Neural progenitor cell (in vitro differentiated cells): Measurements from ENCODE around the gene FARP1.

Source experiments
- EZH2 ChIP-seq: fragments of 200-600 bp; sonication (generic); IDR thresholded peaks from 2 replicates; pipeline ENCODE4 v1.6.1; 2017; ENCODE audit warnings: antibody characterized with exemption, mild to moderate bottlenecking, moderate library complexity
- TF ChIP-seq, protein P1 (sequence below): fragments of 200-600 bp; sonication (generic); IDR thresholded peaks from 2 replicates; pipeline ENCODE4 v1.5.1; 2017; ENCODE audit warnings: antibody characterized with exemption, mild to moderate bottlenecking

GRCh38 chr13:98390086-98390715 is 247.3 kb downstream of the FARP1 start:
- TF ChIP-seq, protein P1, sequence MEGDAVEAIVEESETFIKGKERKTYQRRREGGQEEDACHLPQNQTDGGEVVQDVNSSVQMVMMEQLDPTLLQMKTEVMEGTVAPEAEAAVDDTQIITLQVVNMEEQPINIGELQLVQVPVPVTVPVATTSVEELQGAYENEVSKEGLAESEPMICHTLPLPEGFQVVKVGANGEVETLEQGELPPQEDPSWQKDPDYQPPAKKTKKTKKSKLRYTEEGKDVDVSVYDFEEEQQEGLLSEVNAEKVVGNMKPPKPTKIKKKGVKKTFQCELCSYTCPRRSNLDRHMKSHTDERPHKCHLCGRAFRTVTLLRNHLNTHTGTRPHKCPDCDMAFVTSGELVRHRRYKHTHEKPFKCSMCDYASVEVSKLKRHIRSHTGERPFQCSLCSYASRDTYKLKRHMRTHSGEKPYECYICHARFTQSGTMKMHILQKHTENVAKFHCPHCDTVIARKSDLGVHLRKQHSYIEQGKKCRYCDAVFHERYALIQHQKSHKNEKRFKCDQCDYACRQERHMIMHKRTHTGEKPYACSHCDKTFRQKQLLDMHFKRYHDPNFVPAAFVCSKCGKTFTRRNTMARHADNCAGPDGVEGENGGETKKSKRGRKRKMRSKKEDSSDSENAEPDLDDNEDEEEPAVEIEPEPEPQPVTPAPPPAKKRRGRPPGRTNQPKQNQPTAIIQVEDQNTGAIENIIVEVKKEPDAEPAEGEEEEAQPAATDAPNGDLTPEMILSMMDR, result no peak
- TF ChIP-seq EZH2, result no peak
